Panc1 (cell line): ENCODE measurements around the gene SCAMP4. TPM values are rescaled to one million over a fixed set of nuclear protein-coding genes. Genes with fewer than 3 reads are reported as not detected.

ENCODE experiments used
- ATAC-seq: fragments of 200-7000 bp; cut with Tn5 transposase; 2 replicates; pipeline ENCODE4 v1.9.1; 2020; ENCODE audit warnings: mild to moderate bottlenecking, moderate library complexity
- BruUV-seq: library from RNA; stranded (reverse); fragments of 400-500 nt; replicated peaks from 2 replicates; lab custom pipeline; 2021; lab: Mats Ljungman, UMichigan
- CTCF ChIA-PET: fragments of 300-600 bp; sonication (Branson Sonifier 250); formaldehyde crosslinking; loops from one replicate; lab custom pipeline; 2022; ENCODE audit warnings: antibody characterized with exemption; lab: Charles Lee
- POLR2A ChIA-PET: fragments of 300-600 bp; sonication (Branson Sonifier 250); formaldehyde crosslinking; loops from one replicate; lab custom pipeline; 2022; ENCODE audit warnings: antibody characterized with exemption; lab: Charles Lee
- DNase-seq: peaks from one replicate; pipeline ENCODE4 v3.0.0-alpha.2; 2010; ENCODE audit warnings: low read depth, low spot score
- H3K27ac ChIP-seq: 2 replicates; pipeline ENCODE4 v1.5.1; 2011; ENCODE audit warnings: mild to moderate bottlenecking, low read length, inconsistent platforms
- H3K27me3 ChIP-seq: fragments of 200-500 bp; sonication (Bioruptor generic); 2 replicates; pipeline ENCODE4 v1.6.0; 2014; ENCODE audit warnings: low read length, inconsistent platforms; ENCODE audit not compliant: control insufficient read depth, insufficient read depth
- H3K36me3 ChIP-seq: fragments of 200-500 bp; sonication (Bioruptor generic); 2 replicates; pipeline ENCODE4 v1.5.1; 2014; ENCODE audit warnings: inconsistent platforms, mild to moderate bottlenecking, low read length, moderate library complexity; ENCODE audit not compliant: control insufficient read depth, insufficient read depth
- H3K4me1 ChIP-seq: 2 replicates; pipeline ENCODE4 v1.5.1; 2011; ENCODE audit warnings: inconsistent platforms, mild to moderate bottlenecking, low read length, moderate library complexity; ENCODE audit not compliant: control insufficient read depth, insufficient read depth
- H3K4me3 ChIP-seq, 2 experiments: 2 replicates each; pipeline ENCODE4 v1.5.1; 2011 to 2012; ENCODE audit warnings: low read depth in 2 of 2, low read length in 2 of 2, mild to moderate bottlenecking in 2 of 2, inconsistent platforms in 1 of 2, moderate library complexity in 1 of 2
- H3K9me3 ChIP-seq: fragments of 200-500 bp; sonication (Bioruptor generic); 2 replicates; pipeline ENCODE4 v1.5.1; 2014; ENCODE audit warnings: low read depth, mild to moderate bottlenecking, inconsistent platforms, low read length, moderate library complexity; ENCODE audit not compliant: control insufficient read depth, insufficient read depth
- POLR2AphosphoS5 ChIP-seq: IDR thresholded peaks from 2 replicates; pipeline ENCODE4 v1.6.1; 2012; ENCODE audit warnings: mild to moderate bottlenecking, low read depth, low read length, moderate library complexity
- REST ChIP-seq, 2 experiments: IDR thresholded peaks; 2 replicates each; pipeline ENCODE4 v1.6.1; 2011 to 2012; ENCODE audit warnings: low read depth in 2 of 2, control low read depth in 1 of 2, low read length in 1 of 2, mild to moderate bottlenecking in 1 of 2, moderate library complexity in 1 of 2; ENCODE audit not compliant: insufficient read depth in 1 of 2
- SIN3A ChIP-seq: IDR thresholded peaks from 2 replicates; pipeline ENCODE4 v1.6.1; 2012; ENCODE audit warnings: low read depth, mild to moderate bottlenecking, low read length, moderate library complexity, borderline replicate concordance; ENCODE audit not compliant: insufficient read depth
- TCF7L2 ChIP-seq: IDR thresholded peaks from 2 replicates; pipeline ENCODE4 v1.6.1; 2011; ENCODE audit warnings: mild to moderate bottlenecking, low read depth, low read length, inconsistent platforms
- in situ Hi-C: cut with HindIII; loops from 2 replicates; pipeline ENCODE4 v1.10.0; 2016; ENCODE audit warnings: low sequenced_read_pairs, low pct_unique_long_range_greater_than_20kb
- intact Hi-C: fragments of 100-400 bp; cut with micrococcal nuclease; formaldehyde crosslinking; loops from one replicate; pipeline ENCODE4 v1.10.0; 2022; ENCODE audit not compliant: unreplicated experiment
- total RNA-seq: library from RNA; stranded (reverse); gene quantifications from one replicate; pipeline ENCODE4 v1.2.1, GENCODE V29; 2021; ENCODE audit not compliant: unreplicated experiment
- TF ChIP-seq, protein P1 (sequence below): fragments of 450-650 bp; IDR thresholded peaks from 2 replicates; pipeline ENCODE4 v1.5.1; 2017; ENCODE audit warnings: mild to moderate bottlenecking

Gene SCAMP4
- total RNA-seq, 1 experiment from 2014 or later: 98.4 TPM

- in situ Hi-C loops (no loop called here), intact Hi-C loops (no loop called here)
- peak overlapping the region; percentile 76 to 80 for H3K4me3 ChIP-seq
- ChIA-PET POLR2A (no interaction called here), CTCF (interaction anchor here (0.6 kb wide), 1 partner anchor 16 kb away, joined by 7 read pairs; no protein-coding TSS in a partner anchor)
- no peaks in the 10 kb centered on the region for H3K27me3 ChIP-seq
- H3K36me3 ChIP-seq: peaks cover 5% of the 10 kb centered on the region; the same call in 1 of the 2 replicates
- no TSS peak for BruUV-seq
- peak overlapping the region; percentile 69 for H3K27ac ChIP-seq
- H3K9me3 ChIP-seq: no peaks in the 10 kb centered on the region
- peaks cover 26% of the 10 kb centered on the region for H3K4me1 ChIP-seq
- ATAC-seq (no peak), DNase-seq (no peak)
- TF ChIP-seq REST (IDR thresholded peaks at IDR 0.05; ENCODE audit: insufficient read depth in 1 of 2, low read depth in 2 of 2, low read length in 1 of 2): no peak
- TF ChIP-seq, protein P1, sequence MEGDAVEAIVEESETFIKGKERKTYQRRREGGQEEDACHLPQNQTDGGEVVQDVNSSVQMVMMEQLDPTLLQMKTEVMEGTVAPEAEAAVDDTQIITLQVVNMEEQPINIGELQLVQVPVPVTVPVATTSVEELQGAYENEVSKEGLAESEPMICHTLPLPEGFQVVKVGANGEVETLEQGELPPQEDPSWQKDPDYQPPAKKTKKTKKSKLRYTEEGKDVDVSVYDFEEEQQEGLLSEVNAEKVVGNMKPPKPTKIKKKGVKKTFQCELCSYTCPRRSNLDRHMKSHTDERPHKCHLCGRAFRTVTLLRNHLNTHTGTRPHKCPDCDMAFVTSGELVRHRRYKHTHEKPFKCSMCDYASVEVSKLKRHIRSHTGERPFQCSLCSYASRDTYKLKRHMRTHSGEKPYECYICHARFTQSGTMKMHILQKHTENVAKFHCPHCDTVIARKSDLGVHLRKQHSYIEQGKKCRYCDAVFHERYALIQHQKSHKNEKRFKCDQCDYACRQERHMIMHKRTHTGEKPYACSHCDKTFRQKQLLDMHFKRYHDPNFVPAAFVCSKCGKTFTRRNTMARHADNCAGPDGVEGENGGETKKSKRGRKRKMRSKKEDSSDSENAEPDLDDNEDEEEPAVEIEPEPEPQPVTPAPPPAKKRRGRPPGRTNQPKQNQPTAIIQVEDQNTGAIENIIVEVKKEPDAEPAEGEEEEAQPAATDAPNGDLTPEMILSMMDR: no peak; the same call in 1 of the 2 replicates
- no peak for TF ChIP-seq POLR2AphosphoS5
- no peak for TF ChIP-seq SIN3A
- no peak for TF ChIP-seq TCF7L2
Measured at GRCh38 chr19:1859331-1859781, 45.8 kb upstream of the SCAMP4 start.

GRCh38 chr19:1860042-1860775 is 45.0 kb upstream of the SCAMP4 start:
- in situ Hi-C loops: no loop called here
- ChIA-PET POLR2A (no interaction called here), CTCF (interaction anchor here (0.6 kb wide), 1 partner anchor 63 kb away, joined by 4 read pairs; no protein-coding TSS in a partner anchor)
- DNase-seq (no peak), ATAC-seq (no peak)
- Histone ChIP-seq H3K4me1 (peaks cover 26% of the 10 kb centered on the region), H3K4me3 (peak overlapping the region; percentile 76 to 80), H3K27me3 (no peaks in the 10 kb centered on the region), H3K27ac (peak overlapping the region; percentile 88), H3K36me3 (peaks cover 5% of the 10 kb centered on the region; the same call in 1 of the 2 replicates), H3K9me3 (no peaks in the 10 kb centered on the region)
- TF ChIP-seq, protein P1: no peak
- TF ChIP-seq SIN3A (no peak), REST (IDR thresholded peaks at IDR 0.05; ENCODE audit: insufficient read depth in 1 of 2, low read depth in 2 of 2, low read length in 1 of 2) (no peak), POLR2AphosphoS5 (no peak), TCF7L2 (no peak)
- no TSS peak for BruUV-seq
- intact Hi-C loops: no loop called here
